Measurements from ENCODE around the gene PLEKHA4.

The PLEKHA4 gene

DNA sequence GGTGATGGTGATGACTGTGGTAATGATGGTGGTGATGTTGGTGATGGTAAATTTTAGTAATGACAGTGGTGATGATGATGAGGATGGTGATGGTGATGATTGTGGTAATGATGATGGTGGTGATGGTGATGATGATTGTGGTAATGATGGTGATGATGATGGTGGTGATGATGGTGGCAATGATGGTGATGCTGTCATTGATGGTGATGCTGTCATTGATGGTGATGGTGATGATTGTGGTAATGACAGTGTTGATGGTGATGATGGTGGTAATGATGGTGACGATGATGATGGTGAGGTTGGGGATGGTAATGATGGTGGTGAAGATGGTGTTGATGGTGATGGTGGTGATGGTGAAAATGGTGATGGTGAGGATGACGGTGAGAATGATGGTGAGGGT, 45.9 kb downstream of the PLEKHA4 start:
- no peak for FAIRE-seq

DNA sequence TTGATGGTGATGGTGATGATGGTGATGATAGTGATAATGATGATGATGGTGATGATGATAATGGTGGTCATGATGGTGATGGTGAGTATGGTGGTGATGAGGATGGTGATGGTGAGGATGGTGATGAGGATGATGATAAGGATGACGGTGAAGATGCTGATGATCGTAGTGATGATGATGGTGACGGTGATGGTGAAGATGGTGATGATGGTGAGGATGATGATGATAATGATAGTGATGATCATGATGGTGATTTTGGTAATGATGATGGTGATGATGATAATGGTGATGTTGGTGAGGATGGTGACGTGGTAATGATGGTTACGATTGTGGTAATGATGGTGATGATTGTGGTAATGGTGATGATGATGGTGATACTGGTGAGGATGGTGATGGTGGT, 46.8 kb downstream of the PLEKHA4 start:
- no peak for FAIRE-seq

GRCh38 chr19:48819366-48819816, 49.0 kb downstream of the PLEKHA4 start:
- FAIRE-seq = no peak

DNA sequence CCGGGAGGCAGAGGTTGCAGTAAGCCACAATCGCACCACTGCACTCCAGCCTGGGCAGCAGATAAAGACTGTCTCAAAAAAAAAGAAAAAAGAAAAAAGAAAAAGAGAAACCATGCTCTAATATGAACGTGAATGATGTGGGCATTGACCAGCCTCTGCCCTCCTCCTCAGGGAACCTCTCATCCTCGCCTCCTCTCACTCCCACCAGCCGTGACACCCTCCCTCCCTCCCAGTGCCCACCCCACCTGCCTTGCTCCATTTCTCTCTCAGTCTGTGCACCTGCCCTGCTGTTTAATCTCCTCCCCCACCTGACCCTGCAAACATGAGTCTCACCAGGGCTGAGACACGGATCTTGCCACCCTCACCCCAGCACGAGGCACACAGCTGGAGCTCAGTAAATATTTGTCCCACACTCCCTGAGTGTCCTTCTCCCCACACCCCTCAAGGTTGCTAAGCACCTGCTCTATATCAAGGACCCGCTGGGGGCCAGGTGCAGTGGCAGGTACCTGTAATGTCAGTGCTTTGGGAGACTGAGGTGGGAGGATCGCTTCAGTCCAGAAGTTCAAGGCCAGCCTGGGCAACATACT, 50.1 kb downstream of the PLEKHA4 start:
- no peak for FAIRE-seq

- FAIRE-seq = no peak
These were observed 50.8 kb downstream of the PLEKHA4 start for GRCh38 chr19:48817585-48818124.

- no peak for FAIRE-seq
These were observed 52.4 kb downstream of the PLEKHA4 start for GRCh38 chr19:48815870-48816501.

DNA sequence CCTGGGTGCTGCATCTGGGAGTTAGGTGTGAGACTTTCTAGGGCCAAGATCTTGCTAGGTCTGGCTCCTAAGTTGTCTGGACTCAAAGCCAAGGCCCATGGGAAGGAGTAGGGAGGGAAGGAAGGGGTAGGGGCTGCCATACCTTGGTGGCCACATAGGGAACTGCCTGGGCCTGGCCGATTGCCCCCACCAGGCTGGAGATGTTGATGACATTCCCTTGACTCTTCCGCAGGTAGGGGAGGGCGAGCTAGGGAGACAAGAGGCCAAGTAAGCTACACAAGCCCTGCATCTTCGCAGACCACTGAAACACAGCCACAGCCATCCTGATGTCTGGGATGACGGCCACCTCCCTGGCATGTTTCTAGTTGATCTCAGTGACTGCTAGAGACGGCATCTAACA, 53.5 kb downstream of the PLEKHA4 start:
- no peak for FAIRE-seq

- no peak for FAIRE-seq
These were observed 55.1 kb downstream of the PLEKHA4 start for GRCh38 chr19:48813123-48813913.

DNA sequence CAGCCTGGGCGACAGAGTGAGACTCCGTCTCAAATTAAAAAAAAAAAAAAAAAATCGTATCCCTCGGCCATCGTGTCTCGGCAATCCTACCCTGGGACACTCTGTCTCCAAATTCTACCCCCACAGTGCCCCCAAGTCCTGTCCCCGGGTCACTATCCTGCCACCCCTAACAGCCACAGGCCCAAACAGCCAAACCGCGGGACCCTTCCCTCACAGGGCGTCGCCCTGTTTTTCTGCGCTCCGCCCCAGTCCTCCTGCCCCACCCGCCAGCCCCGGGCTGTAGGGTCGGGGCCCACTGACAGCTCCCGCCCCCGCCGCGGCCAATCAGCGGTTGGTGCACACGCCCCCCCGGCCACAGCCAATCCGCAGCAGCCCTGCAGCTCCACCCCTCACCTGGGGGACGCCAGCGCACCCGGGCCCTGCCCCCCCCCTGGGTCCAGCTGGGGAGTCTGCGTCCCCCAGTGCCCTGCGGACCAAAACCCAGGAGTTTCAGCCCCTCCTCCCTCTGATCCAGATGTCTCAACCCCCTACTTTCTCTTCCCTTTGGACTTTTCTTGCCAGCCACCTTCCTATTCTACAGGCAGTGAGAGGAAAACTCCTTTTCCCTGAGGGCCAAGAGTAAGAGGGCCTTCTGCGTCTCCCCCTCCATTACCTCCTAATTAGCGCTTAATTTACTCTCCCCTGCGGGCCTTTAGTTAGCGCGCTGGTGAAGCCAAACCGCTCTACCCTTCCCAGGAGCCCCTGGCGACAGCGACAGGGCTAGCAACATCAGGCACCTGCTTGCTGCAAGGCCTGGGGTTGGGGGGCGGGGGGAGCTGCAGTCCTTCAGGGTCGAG, 56.1 kb downstream of the PLEKHA4 start:
- no peak for FAIRE-seq

- FAIRE-seq = no peak
These were observed 58.3 kb downstream of the PLEKHA4 start for GRCh38 chr19:48810151-48810550.

DNA sequence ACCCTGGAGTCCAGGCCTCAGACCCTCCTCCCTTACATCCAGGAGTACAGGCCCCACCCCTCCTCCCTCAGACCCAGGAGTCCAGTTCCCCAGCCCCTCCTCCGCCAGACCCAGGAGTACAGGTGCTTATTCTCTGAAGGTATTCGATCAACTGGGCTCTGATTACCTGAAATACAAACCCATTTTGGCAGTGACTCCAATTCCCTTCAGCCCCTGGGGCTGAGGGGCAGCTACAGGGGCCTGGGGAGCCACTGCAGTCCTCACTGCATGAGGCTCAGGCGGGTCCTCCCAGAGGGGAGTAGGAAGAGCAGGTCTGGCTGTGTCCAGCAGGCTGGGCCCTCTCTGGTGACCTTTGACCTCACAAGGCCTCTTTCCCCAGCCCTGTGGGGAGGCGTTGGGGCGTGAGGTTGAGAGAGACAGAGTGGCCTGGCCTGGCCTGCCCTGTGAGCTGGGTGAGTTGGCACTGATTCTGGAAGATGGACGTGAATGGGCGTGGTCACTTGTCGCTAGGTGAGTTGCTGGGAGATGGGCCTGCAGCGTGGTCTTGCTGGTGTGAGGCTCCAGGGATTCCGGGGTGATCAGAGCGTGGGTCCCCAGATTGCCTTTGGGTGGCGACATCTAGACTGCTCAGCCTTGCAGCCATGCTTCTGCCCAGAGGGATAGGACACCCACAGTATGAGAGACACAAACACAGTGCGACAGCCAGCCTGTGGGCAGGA, 60.7 kb downstream of the PLEKHA4 start:
- no peak for FAIRE-seq

DNA sequence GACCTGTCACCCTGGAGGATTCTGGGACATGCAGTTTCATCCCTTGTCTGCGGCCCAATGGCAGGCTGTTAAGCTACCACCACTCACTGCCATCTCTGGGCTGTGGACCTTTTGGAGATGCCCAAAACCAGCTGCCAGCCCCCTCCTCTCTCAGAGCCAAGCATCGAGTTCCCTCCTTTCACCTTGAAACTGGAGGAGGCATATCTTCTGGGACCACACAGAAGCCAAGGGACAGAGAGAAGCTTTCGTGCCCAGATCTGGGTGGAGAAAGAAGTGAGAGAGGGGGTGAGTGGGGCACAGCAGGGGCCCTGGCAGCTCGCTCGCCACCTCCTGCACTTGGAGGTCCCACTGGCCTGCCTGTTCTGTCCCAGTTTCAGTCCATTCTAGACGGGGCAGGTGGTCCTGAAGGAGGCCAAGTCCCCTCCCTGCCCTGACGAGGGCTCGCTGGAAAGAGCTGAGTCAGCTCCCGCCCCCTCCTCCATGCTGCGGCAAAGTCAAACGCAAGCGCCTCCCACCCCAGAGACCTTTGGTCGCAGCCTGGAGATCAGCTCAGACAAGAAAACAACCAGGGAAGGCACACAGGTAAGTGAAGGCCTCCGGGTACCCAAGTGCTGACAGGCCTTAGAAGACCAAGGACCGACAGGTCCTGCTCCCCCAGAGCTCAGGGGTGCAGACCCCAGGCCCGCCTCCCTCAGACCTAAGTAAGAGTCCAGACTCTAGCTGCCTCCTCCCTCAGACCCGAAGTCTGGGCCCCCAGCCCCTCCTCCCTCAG, 61.4 kb downstream of the PLEKHA4 start:
- no peak for FAIRE-seq

- no peak for FAIRE-seq
These were observed 61.9 kb downstream of the PLEKHA4 start for GRCh38 chr19:48806518-48806817.

GRCh38 chr19:48805452-48805851, 63.0 kb downstream of the PLEKHA4 start:
- no peak for FAIRE-seq

DNA sequence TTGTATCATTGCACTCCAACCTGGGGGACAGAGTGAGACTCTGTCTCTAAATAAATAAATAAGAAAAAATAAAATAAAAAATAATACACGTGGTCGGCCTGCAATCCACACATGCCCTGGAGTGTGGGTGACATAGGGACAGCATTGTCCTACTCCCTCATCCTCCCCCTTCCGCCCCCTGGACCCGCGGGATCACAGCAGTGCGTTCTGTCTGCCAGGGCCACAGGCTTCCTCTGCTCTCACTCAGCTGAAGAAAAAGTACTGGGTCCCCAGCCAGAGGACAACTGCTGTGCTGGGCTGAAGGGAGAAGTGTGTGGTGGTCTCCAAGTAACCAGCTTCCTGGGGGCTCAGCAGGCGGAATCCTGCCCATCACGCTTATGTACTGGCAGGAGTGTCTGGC, 63.9 kb downstream of the PLEKHA4 start:
- FAIRE-seq = no peak

GRCh38 chr19:48802623-48803022, 65.8 kb downstream of the PLEKHA4 start:
- no peak for FAIRE-seq

DNA sequence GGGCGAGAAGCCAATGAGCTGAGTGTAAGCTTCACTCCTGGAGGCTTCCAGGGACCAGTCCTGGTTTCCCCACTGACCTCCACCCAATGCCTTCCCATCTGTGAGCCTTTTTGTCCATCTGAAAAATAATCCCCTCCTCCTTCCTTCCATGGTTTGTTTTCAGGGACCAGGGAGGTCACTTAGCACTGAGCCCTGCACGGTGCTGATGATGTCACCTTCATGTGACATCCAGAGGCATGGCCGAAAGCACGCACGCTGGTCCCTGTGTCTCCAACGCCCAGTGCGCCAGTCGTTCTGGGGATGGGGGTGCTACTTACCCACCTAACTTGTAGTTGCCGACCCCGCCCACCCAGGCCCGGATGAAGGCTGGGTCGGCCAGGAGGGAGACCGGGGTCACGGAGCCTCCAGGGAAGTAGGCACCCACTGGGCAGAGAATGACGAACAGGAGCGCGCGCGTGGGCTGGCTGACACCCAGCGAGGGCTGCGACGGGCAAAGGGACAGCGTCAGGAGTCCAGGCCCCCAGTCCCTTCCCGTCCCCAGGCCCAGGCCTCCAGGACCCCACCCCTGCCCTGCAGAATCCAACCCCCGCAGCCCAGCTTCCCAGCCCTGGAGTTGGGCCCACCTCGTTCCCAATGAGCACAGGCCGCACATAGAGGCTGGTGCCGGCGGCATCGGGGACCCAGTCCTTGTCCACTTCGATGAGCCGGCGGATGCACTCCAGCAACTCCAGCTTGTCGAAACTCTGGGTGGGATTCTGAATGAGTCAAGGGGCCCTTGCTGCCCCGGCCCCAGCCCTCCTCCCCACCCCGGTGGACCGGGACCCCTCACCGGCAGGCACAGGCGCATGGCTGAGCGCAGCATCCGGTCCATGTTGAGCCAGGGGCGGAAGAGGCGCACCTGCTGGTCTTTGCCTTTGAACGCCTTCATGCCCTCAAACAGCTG, 68.8 kb downstream of the PLEKHA4 start:
- no peak for FAIRE-seq

- FAIRE-seq = no peak
These were observed 69.5 kb downstream of the PLEKHA4 start for GRCh38 chr19:48798937-48799336.

GRCh38 chr19:48797103-48797502, 71.3 kb downstream of the PLEKHA4 start:
- FAIRE-seq = no peak
